Measurements from ENCODE around the gene EVA1A.

DNA sequence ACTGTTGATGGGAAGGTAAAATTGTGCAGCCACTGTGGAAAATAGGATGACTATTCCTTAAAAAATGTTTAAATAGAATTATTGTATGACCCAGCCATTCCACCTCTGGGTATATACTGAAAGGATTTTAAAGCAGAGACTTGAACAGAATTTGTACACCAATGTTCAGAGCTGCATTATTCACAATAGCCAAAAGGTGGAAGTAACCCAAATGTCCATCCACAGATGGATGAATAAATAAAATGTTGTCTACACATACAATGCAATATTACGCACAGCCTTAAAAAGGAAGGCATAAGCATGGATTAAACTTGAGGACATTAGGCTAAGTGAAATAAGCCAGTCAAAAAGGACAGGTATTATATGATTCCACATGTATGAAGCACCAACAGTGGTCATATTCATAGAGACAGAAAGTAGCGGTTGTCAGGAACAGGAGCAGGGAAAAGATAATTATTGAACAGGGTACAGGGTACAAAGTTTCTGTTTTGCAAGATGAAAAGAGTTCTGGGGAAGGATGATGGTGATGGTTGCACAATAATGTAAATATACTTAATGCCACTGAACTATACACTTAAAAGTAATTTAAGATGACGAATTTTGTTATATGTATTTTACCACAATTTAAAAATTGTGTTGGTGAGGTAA, 39.4 kb downstream of the EVA1A start:
- TF ChIP-seq YY1 (IDR thresholded peaks at IDR 0.05; ENCODE audit: insufficient read depth, insufficient read length), result no peak
- no peak for TF ChIP-seq ZNF274 (IDR thresholded peaks at IDR 0.05; ENCODE audit: low read depth, low read length)
- no peak for TF ChIP-seq SUZ12 (IDR thresholded peaks at IDR 0.05; ENCODE audit: extremely low read depth, insufficient read depth, insufficient read length)

Data from NT2/D1 (cell line).